HG03432 (cell line): ENCODE results near the gene LPAR2.
A peak's percentile ranks its signal among the peaks of the same experiment; 100 is the strongest.
"Not testable (repeated sequence)": the region's sequence is repeated elsewhere in the genome, so short reads cannot be mapped to it uniquely, and the experiment has no call there.

ENCODE experiments used
- ATAC-seq: cut with Tn5 transposase; IDR thresholded peaks from one replicate; pipeline ENCODE4 v1.9.1; 2021; ENCODE audit warnings: mild to moderate bottlenecking, moderate library complexity; ENCODE audit not compliant: unreplicated experiment

LPAR2 gene

GRCh38 chr19:19633711-19634515, 5.9 kb upstream of the LPAR2 start:
- no peak for ATAC-seq

- no peak for ATAC-seq
Observed at GRCh38 chr19:19632661-19633060, 4.6 kb upstream of the LPAR2 start.

- ATAC-seq = no peak
Observed at GRCh38 chr19:19631346-19631745, 3.3 kb upstream of the LPAR2 start.

- no peak for ATAC-seq
Observed at GRCh38 chr19:19630426-19630825, 2.4 kb upstream of the LPAR2 start.

GRCh38 chr19:19630062-19630414, 2.0 kb upstream of the LPAR2 start:
- no peak for ATAC-seq

- ATAC-seq = peak; percentile 23
Observed at GRCh38 chr19:19628501-19629134, 598 bp upstream of the LPAR2 start.

GRCh38 chr19:19626516-19627472, 1.2 kb downstream of the LPAR2 start:
- no peak for ATAC-seq

GRCh38 chr19:19624032-19624570, 3.9 kb downstream of the LPAR2 start:
- ATAC-seq = no peak

GRCh38 chr19:19623383-19623782, 4.6 kb downstream of the LPAR2 start:
- ATAC-seq = no peak

GRCh38 chr19:19619849-19620210, 8.2 kb downstream of the LPAR2 start:
- ATAC-seq = no peak

GRCh38 chr19:19619181-19619848, 8.7 kb downstream of the LPAR2 start:
- no peak for ATAC-seq

- peak; percentile 95 for ATAC-seq
Observed at GRCh38 chr19:19618219-19619051, 9.6 kb downstream of the LPAR2 start, which contains the start of gene PBX4. Gene PBX4 (minus strand): TSS chr19:19618687. CDS start chr19:19618629, 58 bp downstream.

- no peak for ATAC-seq
Observed at GRCh38 chr19:19615086-19615485, 12.9 kb downstream of the LPAR2 start.

- no peak for ATAC-seq
Observed at GRCh38 chr19:19613506-19613905, 14.5 kb downstream of the LPAR2 start.

- ATAC-seq = no peak
Observed at GRCh38 chr19:19610376-19611202, 17.4 kb downstream of the LPAR2 start.

- ATAC-seq = not testable (repeated sequence)
Observed at GRCh38 chr19:19606686-19607085, 21.3 kb downstream of the LPAR2 start.

- no peak for ATAC-seq
Observed at GRCh38 chr19:19606021-19606420, 22.0 kb downstream of the LPAR2 start.

GRCh38 chr19:19602713-19603324, 25.2 kb downstream of the LPAR2 start:
- ATAC-seq = no peak
